Osteocyte (in vitro differentiated cells): ENCODE data around the gene RAB4B. TPM values are rescaled to one million over a fixed set of nuclear protein-coding genes. Genes with fewer than 3 reads are reported as not detected.

Experiments
- DNase-seq: peaks from one replicate; pipeline ENCODE4 v3.0.0; 2021; ENCODE audit warnings: mixed read lengths; ENCODE audit not compliant: unreplicated experiment; ENCODE audit errors: extremely low spot score
- H3K27ac Mint-ChIP-seq: one replicate; pipeline ENCODE4 v1.8.0; 2021; ENCODE audit warnings: mild to moderate bottlenecking, mixed read lengths; ENCODE audit not compliant: unreplicated experiment
- H3K27me3 Mint-ChIP-seq: one replicate; pipeline ENCODE4 v1.8.0; 2021; ENCODE audit warnings: mixed read lengths; ENCODE audit not compliant: unreplicated experiment
- H3K36me3 Mint-ChIP-seq: one replicate; pipeline ENCODE4 v1.8.0; 2021; ENCODE audit warnings: mixed read lengths; ENCODE audit not compliant: unreplicated experiment
- H3K4me1 Mint-ChIP-seq: one replicate; pipeline ENCODE4 v1.8.0; 2021; ENCODE audit warnings: mixed read lengths; ENCODE audit not compliant: unreplicated experiment
- H3K4me3 Mint-ChIP-seq: one replicate; pipeline ENCODE4 v1.8.0; 2021; ENCODE audit warnings: mild to moderate bottlenecking, moderate library complexity, mixed read lengths; ENCODE audit not compliant: unreplicated experiment
- H3K9me3 Mint-ChIP-seq: one replicate; pipeline ENCODE4 v1.8.0; 2021; ENCODE audit warnings: mixed read lengths; ENCODE audit not compliant: unreplicated experiment
- total RNA-seq: library from RNA; stranded (reverse); gene quantifications from 2 replicates; pipeline ENCODE4 v1.2.1, GENCODE V29; 2021
- TF ChIP-seq, protein P1 (sequence below): fragments of 200-600 bp; sonication (generic); IDR thresholded peaks from 2 replicates; pipeline ENCODE4 v1.5.0; 2021; ENCODE audit warnings: antibody characterized with exemption, mild to moderate bottlenecking, moderate library complexity

The RAB4B gene
- total RNA-seq, 1 donor from 2014 or later: 19.7 TPM

DNA sequence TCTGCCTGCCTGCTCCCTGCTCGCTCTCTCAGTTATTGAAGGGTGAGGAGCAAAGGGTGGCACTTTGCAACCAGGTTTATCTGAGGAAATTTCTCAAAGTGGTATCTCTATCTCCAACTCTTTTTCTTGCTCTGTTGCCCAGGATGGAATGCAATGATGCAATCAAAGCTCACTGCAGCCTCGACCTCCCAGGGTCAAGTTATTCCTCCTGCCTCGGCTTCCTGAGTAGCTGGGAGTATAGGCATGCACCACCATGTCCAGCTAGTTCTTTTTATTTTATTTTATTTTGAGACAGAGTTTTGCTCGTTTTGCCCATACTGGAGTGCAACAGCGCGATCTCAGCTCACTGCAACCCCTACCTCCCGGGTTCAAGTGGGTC is 32.7 kb upstream of the RAB4B start:
- peak overlapping the region; percentile 93 for H3K27ac Mint-ChIP-seq
- H3K9me3 Mint-ChIP-seq: no peaks in the 10 kb centered on the region
- DNase-seq: no peak

DNA sequence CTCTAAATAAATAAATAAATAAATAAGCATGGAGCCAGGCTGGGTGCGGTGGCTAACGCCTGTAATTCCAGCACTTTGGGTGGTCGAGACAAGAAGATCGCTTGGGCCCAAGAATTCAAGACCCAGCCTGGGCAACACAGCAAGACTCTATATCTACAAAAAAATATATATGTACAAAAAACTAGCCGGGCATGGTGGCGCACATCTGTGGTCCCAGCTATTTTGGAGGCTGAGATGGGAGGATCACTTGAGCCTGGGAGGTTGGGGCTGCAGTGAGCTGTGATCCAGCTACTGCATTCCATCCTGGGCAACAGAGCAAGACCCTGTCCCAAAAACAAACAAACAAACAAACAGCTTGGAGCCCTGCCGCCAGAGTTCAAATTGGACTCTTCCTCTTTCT is 30.5 kb upstream of the RAB4B start:
- no peaks in the 10 kb centered on the region for H3K27me3 Mint-ChIP-seq
- TF ChIP-seq, protein P1, sequence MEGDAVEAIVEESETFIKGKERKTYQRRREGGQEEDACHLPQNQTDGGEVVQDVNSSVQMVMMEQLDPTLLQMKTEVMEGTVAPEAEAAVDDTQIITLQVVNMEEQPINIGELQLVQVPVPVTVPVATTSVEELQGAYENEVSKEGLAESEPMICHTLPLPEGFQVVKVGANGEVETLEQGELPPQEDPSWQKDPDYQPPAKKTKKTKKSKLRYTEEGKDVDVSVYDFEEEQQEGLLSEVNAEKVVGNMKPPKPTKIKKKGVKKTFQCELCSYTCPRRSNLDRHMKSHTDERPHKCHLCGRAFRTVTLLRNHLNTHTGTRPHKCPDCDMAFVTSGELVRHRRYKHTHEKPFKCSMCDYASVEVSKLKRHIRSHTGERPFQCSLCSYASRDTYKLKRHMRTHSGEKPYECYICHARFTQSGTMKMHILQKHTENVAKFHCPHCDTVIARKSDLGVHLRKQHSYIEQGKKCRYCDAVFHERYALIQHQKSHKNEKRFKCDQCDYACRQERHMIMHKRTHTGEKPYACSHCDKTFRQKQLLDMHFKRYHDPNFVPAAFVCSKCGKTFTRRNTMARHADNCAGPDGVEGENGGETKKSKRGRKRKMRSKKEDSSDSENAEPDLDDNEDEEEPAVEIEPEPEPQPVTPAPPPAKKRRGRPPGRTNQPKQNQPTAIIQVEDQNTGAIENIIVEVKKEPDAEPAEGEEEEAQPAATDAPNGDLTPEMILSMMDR: no peak
- no peak for DNase-seq
- no peak overlapping the region for H3K27ac Mint-ChIP-seq
- H3K9me3 Mint-ChIP-seq: no peaks in the 10 kb centered on the region
- H3K4me3 Mint-ChIP-seq: no peak overlapping the region
- H3K36me3 Mint-ChIP-seq: peaks cover under 1% of the 10 kb centered on the region
- peaks cover 45% of the 10 kb centered on the region for H3K4me1 Mint-ChIP-seq

More for the DNA sequence above, 32.7 kb upstream of the RAB4B start:
- no peaks in the 10 kb centered on the region for H3K36me3 Mint-ChIP-seq
- H3K4me1 Mint-ChIP-seq: peaks cover 37% of the 10 kb centered on the region
- H3K4me3 Mint-ChIP-seq: peak overlapping the region; percentile 32
- H3K27me3 Mint-ChIP-seq: no peaks in the 10 kb centered on the region
- TF ChIP-seq, protein P1: no peak

DNA sequence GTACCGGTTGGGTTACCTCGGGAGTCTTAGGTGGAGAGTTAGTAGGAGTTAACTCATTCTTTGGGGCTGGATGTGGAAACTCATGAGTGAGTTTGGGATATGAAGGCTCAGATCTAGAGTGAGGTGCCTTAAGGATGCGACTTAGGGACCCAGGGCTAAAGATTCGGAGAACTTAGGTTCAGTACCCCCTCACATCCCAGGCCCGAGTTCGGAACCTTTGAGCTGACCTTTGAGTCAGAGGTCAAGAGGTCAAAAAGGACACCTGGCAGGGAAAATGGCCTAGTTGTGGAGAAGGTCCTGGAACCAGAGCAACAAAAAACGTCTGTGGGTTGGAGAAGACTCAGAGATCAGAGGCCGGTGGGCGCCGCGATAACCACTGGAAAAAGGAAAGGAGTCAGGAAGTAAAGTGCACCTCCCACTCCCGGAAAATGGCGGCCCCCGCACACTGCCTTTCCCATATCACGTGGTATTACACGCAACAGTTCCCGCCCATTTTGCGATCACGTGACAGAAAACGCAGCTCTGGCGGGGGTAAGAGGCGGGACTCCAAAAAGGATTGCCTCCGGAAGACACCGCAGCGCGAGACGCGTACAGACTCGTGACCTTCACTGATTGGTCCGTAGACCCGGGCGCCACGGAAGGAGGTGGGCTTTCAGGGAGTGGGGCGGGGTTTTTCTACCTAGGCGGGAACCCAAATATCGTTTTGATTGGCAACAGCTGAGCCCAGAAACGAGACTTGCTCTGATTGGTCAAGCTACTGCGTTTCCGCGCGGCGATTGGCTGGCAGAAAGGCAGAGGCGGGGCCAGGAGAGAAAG is 27.8 kb upstream of the RAB4B start, which contains the start of gene ACTMAP:
Gene ACTMAP, minus strand, starts transcription at position 420 of the 816 bp plus-strand sequence. CDS start 674 bp downstream, outside the sequence.
- peaks cover 47% of the 10 kb centered on the region for H3K4me1 Mint-ChIP-seq
- TF ChIP-seq, protein P1: no peak
- H3K9me3 Mint-ChIP-seq: no peaks in the 10 kb centered on the region
- no peaks in the 10 kb centered on the region for H3K27me3 Mint-ChIP-seq
- peak; percentile 100 for DNase-seq
- peak within 1 kb of the TSS; percentile 92 for H3K4me3 Mint-ChIP-seq
- peak within 1 kb of the TSS; percentile 94 for H3K27ac Mint-ChIP-seq
- peaks cover 9% of the 10 kb centered on the region for H3K36me3 Mint-ChIP-seq

DNA sequence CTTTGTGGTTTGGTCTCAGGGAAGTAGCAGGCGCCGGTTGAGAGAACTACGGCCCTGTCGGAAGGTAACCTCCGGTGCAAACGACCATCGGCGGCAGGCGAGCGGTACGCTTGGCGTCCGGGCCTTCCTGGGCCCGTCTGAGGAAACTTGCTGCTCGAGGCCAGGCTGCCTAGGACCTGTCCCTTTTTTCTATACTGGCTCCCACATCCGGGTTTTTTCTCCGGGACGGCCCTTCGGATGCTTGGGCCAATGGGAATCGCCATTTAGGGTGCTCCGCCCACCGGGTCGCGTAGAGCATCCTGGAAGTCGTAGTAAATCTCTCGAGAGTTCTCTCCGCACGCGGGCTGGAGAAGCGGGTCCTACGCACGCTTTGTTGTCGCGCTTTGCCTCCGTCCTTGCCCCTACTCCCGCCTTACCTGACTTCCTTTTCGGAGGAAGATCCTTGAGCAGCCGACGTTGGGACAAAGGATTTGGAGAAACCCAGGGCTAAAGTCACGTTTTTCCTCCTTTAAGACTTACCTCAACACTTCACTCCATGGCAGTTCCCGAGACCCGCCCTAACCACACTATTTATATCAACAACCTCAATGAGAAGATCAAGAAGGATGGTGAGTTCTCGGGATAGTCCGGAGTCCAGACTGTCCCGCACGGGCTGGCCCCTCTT is 27.0 kb upstream of the RAB4B start, which contains the start of gene SNRPA:
Gene SNRPA, plus strand, starts transcription at position 330 of the 664 bp plus-strand sequence. Its CDS starts 206 bp downstream, at position 536.
- peak; percentile 99 for DNase-seq
- H3K36me3 Mint-ChIP-seq: peaks cover 13% of the 10 kb centered on the region
- TF ChIP-seq, protein P1: no peak
- peaks cover 40% of the 10 kb centered on the region for H3K4me1 Mint-ChIP-seq
- no peaks in the 10 kb centered on the region for H3K27me3 Mint-ChIP-seq
- H3K27ac Mint-ChIP-seq: peak within 1 kb of the TSS; percentile 94
- H3K4me3 Mint-ChIP-seq: peak within 1 kb of the TSS; percentile 92
- H3K9me3 Mint-ChIP-seq: no peaks in the 10 kb centered on the region

DNA sequence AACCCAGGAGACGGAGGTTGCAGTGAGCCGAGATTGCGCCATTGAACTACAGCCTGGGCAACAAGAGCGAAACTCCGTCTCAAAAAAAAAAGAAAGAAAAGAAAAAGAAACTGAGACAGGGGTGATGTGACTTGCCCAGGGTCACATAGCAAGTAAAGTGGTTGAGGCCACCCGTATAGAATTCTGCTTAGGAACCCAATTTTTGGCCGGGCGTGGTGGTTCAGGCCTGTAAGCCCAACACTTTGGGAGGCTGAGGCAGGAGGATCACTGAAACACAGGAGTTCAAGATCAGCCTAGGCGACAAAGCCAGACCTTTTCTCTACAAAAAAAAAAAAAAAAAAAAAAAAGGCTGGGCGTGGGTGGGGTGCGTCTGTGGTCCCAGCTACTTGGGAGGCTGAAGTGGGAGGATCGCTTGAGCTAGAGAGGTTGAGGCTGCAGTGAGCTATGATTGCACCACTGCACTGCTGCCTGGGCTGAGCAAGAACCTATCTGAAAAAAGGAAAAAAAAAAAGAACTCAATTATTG is 25.7 kb upstream of the RAB4B start:
- H3K9me3 Mint-ChIP-seq: no peaks in the 10 kb centered on the region
- no peak for DNase-seq
- peaks cover 40% of the 10 kb centered on the region for H3K4me1 Mint-ChIP-seq
- H3K27ac Mint-ChIP-seq: peak overlapping the region; percentile 94
- peak overlapping the region; percentile 92 for H3K4me3 Mint-ChIP-seq
- TF ChIP-seq, protein P1: no peak
- no peaks in the 10 kb centered on the region for H3K27me3 Mint-ChIP-seq
- H3K36me3 Mint-ChIP-seq: peaks cover 17% of the 10 kb centered on the region
